MCF 10A (cell line): ENCODE measurements around the gene CYP2A13. TPM values are rescaled to one million over a fixed set of nuclear protein-coding genes. Genes with fewer than 3 reads are reported as not detected.
"Not testable (repeated sequence)": the region's sequence is repeated elsewhere in the genome, so short reads cannot be mapped to it uniquely, and the experiment has no call there.

Experiments
- BruUV-seq: library from RNA; stranded (reverse); fragments of 400-500 nt; replicated peaks from 2 replicates; lab custom pipeline; 2021; lab: Mats Ljungman, UMichigan
- CTCF ChIA-PET: fragments of 300-600 bp; sonication (Branson Sonifier 250); formaldehyde crosslinking; extraction: SDS; loops from one replicate; lab custom pipeline; 2021; ENCODE audit warnings: antibody characterized with exemption, inconsistent platforms; lab: Yijun Ruan, JAX
- POLR2A ChIA-PET: fragments of 300-600, 350-650 bp; sonication (Branson Sonifier 250); formaldehyde crosslinking; extraction: SDS; loops from one replicate; lab custom pipeline; 2020; ENCODE audit warnings: antibody characterized with exemption, inconsistent platforms; lab: Yijun Ruan, JAX
- DNase-seq: peaks from one replicate; pipeline ENCODE4 v3.0.0-alpha.2; 2018; ENCODE audit not compliant: unreplicated experiment
- H3K27ac Mint-ChIP-seq: one replicate; pipeline ENCODE4 v1.8.0; 2022; ENCODE audit warnings: mild to moderate bottlenecking, low read depth, mixed read lengths; ENCODE audit not compliant: unreplicated experiment
- H3K27me3 Mint-ChIP-seq: one replicate; pipeline ENCODE4 v1.8.0; 2022; ENCODE audit warnings: mixed read lengths; ENCODE audit not compliant: insufficient read depth, unreplicated experiment
- H3K36me3 Mint-ChIP-seq: one replicate; pipeline ENCODE4 v1.8.0; 2022; ENCODE audit warnings: mild to moderate bottlenecking, moderate library complexity, mixed read lengths; ENCODE audit not compliant: insufficient read depth, unreplicated experiment
- H3K4me1 Mint-ChIP-seq: one replicate; pipeline ENCODE4 v1.8.0; 2022; ENCODE audit warnings: mixed read lengths; ENCODE audit not compliant: insufficient read depth, unreplicated experiment
- H3K4me3 Mint-ChIP-seq: one replicate; pipeline ENCODE4 v1.8.0; 2022; ENCODE audit warnings: mild to moderate bottlenecking, moderate library complexity, mixed read lengths; ENCODE audit not compliant: unreplicated experiment
- H3K9me3 Mint-ChIP-seq: one replicate; pipeline ENCODE4 v1.8.0; 2022; ENCODE audit warnings: mixed read lengths; ENCODE audit not compliant: unreplicated experiment
- CTCF ChIP-seq: fragments of 200-600 bp; IDR thresholded peaks from one replicate; pipeline ENCODE4 v1.8.0; 2022; ENCODE audit warnings: antibody characterized with exemption, mild to moderate bottlenecking; ENCODE audit not compliant: unreplicated experiment
- intact Hi-C: fragments of 100-400 bp; cut with micrococcal nuclease; formaldehyde crosslinking; loops from 2 replicates; pipeline ENCODE4 v1.14.1; 2022
- total RNA-seq: library from RNA; stranded (reverse); gene quantifications from 2 replicates; pipeline ENCODE4 v1.2.3, GENCODE V29; 2022

Gene CYP2A13
- total RNA-seq, 1 experiment from 2014 or later = not detected

- TF ChIP-seq CTCF = no peak
- no peaks in the 10 kb centered on the region for H3K9me3 Mint-ChIP-seq
- H3K4me3 Mint-ChIP-seq = no peak overlapping the region
- peaks cover 8% of the 10 kb centered on the region for H3K36me3 Mint-ChIP-seq
- BruUV-seq = no TSS peak
- ChIA-PET CTCF (no interaction called here), POLR2A (no interaction called here)
- H3K4me1 Mint-ChIP-seq = peaks cover 26% of the 10 kb centered on the region
- DNase-seq = no peak
- peaks cover 55% of the 10 kb centered on the region for H3K27me3 Mint-ChIP-seq
- H3K27ac Mint-ChIP-seq = no peak overlapping the region
- intact Hi-C loops = no loop called here
Observed at GRCh38 chr19:41128692-41129091, 40.4 kb downstream of the CYP2A13 start.

- no peak for DNase-seq
- CTCF ChIA-PET = no interaction called here
- no TSS peak for BruUV-seq
- Mint-ChIP-seq H3K9me3 (no peaks in the 10 kb centered on the region), H3K4me3 (no peak overlapping the region), H3K27ac (no peak overlapping the region), H3K4me1 (peaks cover 28% of the 10 kb centered on the region), H3K27me3 (peaks cover 55% of the 10 kb centered on the region), H3K36me3 (peaks cover 4% of the 10 kb centered on the region)
- TF ChIP-seq CTCF = no peak
- POLR2A ChIA-PET = no interaction called here
- intact Hi-C loops = no loop called here
Observed at GRCh38 chr19:41131186-41131585, 42.9 kb downstream of the CYP2A13 start.

- Mint-ChIP-seq H3K27me3 (peaks cover 52% of the 10 kb centered on the region), H3K27ac (no peak overlapping the region), H3K9me3 (no peaks in the 10 kb centered on the region), H3K4me1 (peaks cover 20% of the 10 kb centered on the region), H3K36me3 (peaks cover 3% of the 10 kb centered on the region), H3K4me3 (no peak overlapping the region)
- no peak for DNase-seq
- no peak for TF ChIP-seq CTCF
- BruUV-seq = no TSS peak
- ChIA-PET CTCF (no interaction called here), POLR2A (no interaction called here)
- intact Hi-C loops = no loop called here
Observed at GRCh38 chr19:41133260-41133659, 45.0 kb downstream of the CYP2A13 start.

- ChIA-PET POLR2A (no interaction called here), CTCF (interaction anchor here (0.5 kb wide), 1 partner anchor 472 kb away, joined by 3 read pairs; no protein-coding TSS in a partner anchor)
- H3K36me3 Mint-ChIP-seq = no peaks in the 10 kb centered on the region
- H3K27ac Mint-ChIP-seq = no peak overlapping the region
- intact Hi-C loops = no loop called here
- peaks cover 39% of the 10 kb centered on the region for H3K27me3 Mint-ChIP-seq
- H3K4me1 Mint-ChIP-seq = peaks cover 16% of the 10 kb centered on the region
- no peak overlapping the region for H3K4me3 Mint-ChIP-seq
- H3K9me3 Mint-ChIP-seq = no peaks in the 10 kb centered on the region
- BruUV-seq = no TSS peak
- no peak for DNase-seq
- no peak for TF ChIP-seq CTCF
Observed at GRCh38 chr19:41134616-41135015, 46.4 kb downstream of the CYP2A13 start.

- H3K36me3 Mint-ChIP-seq, POLR2A ChIA-PET, intact Hi-C loops, CTCF ChIA-PET, BruUV-seq, DNase-seq, H3K9me3 Mint-ChIP-seq, H3K4me3 Mint-ChIP-seq, H3K27ac Mint-ChIP-seq: not testable (repeated sequence)
- Mint-ChIP-seq H3K27me3 (peaks cover 29% of the 10 kb centered on the region), H3K4me1 (peaks cover 16% of the 10 kb centered on the region)
Observed at GRCh38 chr19:41135390-41136384, 47.4 kb downstream of the CYP2A13 start.
